Astrocyte (in vitro differentiated cells and primary cell): Measurements from ENCODE around the gene TMED6. TPM values are rescaled to one million over a fixed set of nuclear protein-coding genes. Genes with fewer than 3 reads are reported as not detected.

Experiments
- DNase-seq: peaks from one replicate; pipeline ENCODE4 v3.0.0-alpha.2; 2010; ENCODE audit warnings: low read depth
- FAIRE-seq: peaks from 2 replicates; lab custom pipeline; 2011; peaks lifted over from hg19 to GRCh38; lab: Jason Lieb, UNC
- H2AFZ ChIP-seq: 2 replicates; pipeline ENCODE4 v1.6.0; 2012; ENCODE audit warnings: low read depth, low read length, inconsistent platforms
- H3K27ac ChIP-seq: 2 replicates; pipeline ENCODE4 v1.5.1; 2011; ENCODE audit warnings: low read depth, low read length, inconsistent platforms
- H3K27me3 ChIP-seq: 2 replicates; pipeline ENCODE4 v1.6.0; 2011; ENCODE audit warnings: low read length, inconsistent platforms; ENCODE audit not compliant: insufficient read depth
- H3K36me3 ChIP-seq: 2 replicates; pipeline ENCODE4 v1.5.1; 2011; ENCODE audit warnings: low read length, inconsistent platforms; ENCODE audit not compliant: insufficient read depth
- H3K4me1 ChIP-seq: 2 replicates; pipeline ENCODE4 v1.5.1; 2011; ENCODE audit warnings: low read length, inconsistent platforms; ENCODE audit not compliant: insufficient read depth
- H3K4me2 ChIP-seq: 2 replicates; pipeline ENCODE4 v1.6.0; 2012; ENCODE audit warnings: low read length, inconsistent platforms
- H3K4me3 ChIP-seq: 2 replicates; pipeline ENCODE4 v1.5.1; 2011; ENCODE audit warnings: low read depth, mild to moderate bottlenecking, low read length, inconsistent platforms; ENCODE audit not compliant: insufficient read depth
- H3K79me2 ChIP-seq: 2 replicates; pipeline ENCODE4 v1.6.0; 2012; ENCODE audit warnings: mild to moderate bottlenecking, low read length, inconsistent platforms; ENCODE audit not compliant: insufficient read depth
- H3K9ac ChIP-seq: 2 replicates; pipeline ENCODE4 v1.6.0; 2012; ENCODE audit warnings: mild to moderate bottlenecking, low read length, inconsistent platforms
- H3K9me3 ChIP-seq: 2 replicates; pipeline ENCODE4 v1.5.1; 2012; ENCODE audit warnings: low read depth, mild to moderate bottlenecking, low read length, inconsistent platforms; ENCODE audit not compliant: insufficient read depth
- H4K20me1 ChIP-seq: 2 replicates; pipeline ENCODE4 v1.6.0; 2012; ENCODE audit warnings: low read length, inconsistent platforms; ENCODE audit not compliant: insufficient read depth
- H3K27ac Mint-ChIP-seq: one replicate; pipeline ENCODE4 v1.8.0; 2021; ENCODE audit warnings: mild to moderate bottlenecking, mixed read lengths; ENCODE audit not compliant: unreplicated experiment
- H3K27me3 Mint-ChIP-seq: one replicate; pipeline ENCODE4 v1.8.0; 2021; ENCODE audit warnings: low read depth, mixed read lengths; ENCODE audit not compliant: unreplicated experiment
- H3K36me3 Mint-ChIP-seq: one replicate; pipeline ENCODE4 v1.8.0; 2021; ENCODE audit warnings: low read depth, mixed read lengths; ENCODE audit not compliant: unreplicated experiment
- H3K4me1 Mint-ChIP-seq: one replicate; pipeline ENCODE4 v1.8.0; 2021; ENCODE audit warnings: low read depth, mixed read lengths; ENCODE audit not compliant: unreplicated experiment
- H3K4me3 Mint-ChIP-seq: one replicate; pipeline ENCODE4 v1.8.0; 2021; ENCODE audit warnings: mild to moderate bottlenecking, moderate library complexity, mixed read lengths; ENCODE audit not compliant: unreplicated experiment
- H3K9me3 Mint-ChIP-seq: one replicate; pipeline ENCODE4 v1.8.0; 2021; ENCODE audit warnings: mild to moderate bottlenecking, mixed read lengths; ENCODE audit not compliant: unreplicated experiment
- EZH2 ChIP-seq: IDR thresholded peaks from 2 replicates; pipeline ENCODE4 v1.6.1; 2012; ENCODE audit warnings: mild to moderate bottlenecking, low read length, inconsistent platforms; ENCODE audit not compliant: insufficient read depth
- total RNA-seq: library from RNA; stranded (reverse); gene quantifications from 2 replicates; pipeline ENCODE4 v1.2.1, GENCODE V29; 2021
- TF ChIP-seq, protein P1 (sequence below): IDR thresholded peaks from 2 replicates; pipeline ENCODE4 v1.5.1; 2011; ENCODE audit warnings: low read depth, mild to moderate bottlenecking, inconsistent platforms, low read length, moderate library complexity; ENCODE audit not compliant: insufficient read depth

The TMED6 gene
- total RNA-seq, 1 donor from 2014 or later: 0.64 TPM

DNA sequence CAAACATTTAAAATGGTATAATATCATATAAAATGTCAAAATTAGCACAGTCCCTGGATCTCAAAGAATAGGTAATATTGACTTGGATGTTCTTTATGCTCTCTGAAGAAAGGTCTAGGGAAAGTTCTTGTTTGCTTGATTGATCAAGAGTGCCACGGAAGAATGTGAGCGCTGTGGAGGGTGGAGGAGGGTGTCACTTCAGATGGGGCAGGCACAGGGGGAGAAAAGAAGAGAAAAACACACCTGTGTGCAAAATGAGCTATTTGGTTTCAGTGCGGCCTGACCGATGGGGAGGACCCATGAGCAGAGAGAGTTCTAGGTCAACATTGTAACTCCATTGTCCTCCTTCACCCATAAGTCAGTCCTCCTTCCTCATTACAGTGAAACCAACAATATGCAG is 49.3 kb downstream of the TMED6 start:
- H3K4me1 ChIP-seq: no peaks in the 10 kb centered on the region
- no peak overlapping the region for H3K4me3 ChIP-seq
- no peaks in the 10 kb centered on the region for H3K4me1 Mint-ChIP-seq
- peaks cover 3% of the 10 kb centered on the region for H4K20me1 ChIP-seq
- H3K79me2 ChIP-seq: no peaks in the 10 kb centered on the region
- H3K36me3 ChIP-seq: peaks cover 16% of the 10 kb centered on the region
- DNase-seq (no peak), FAIRE-seq (no peak)
- H2AFZ ChIP-seq: no peak overlapping the region
- H3K36me3 Mint-ChIP-seq: peaks cover 11% of the 10 kb centered on the region
- no peak overlapping the region for H3K4me2 ChIP-seq
- H3K27ac ChIP-seq: no peak overlapping the region
- no peaks in the 10 kb centered on the region for H3K27me3 ChIP-seq
- H3K27me3 Mint-ChIP-seq: no peaks in the 10 kb centered on the region
- no peak overlapping the region for H3K27ac Mint-ChIP-seq
- H3K9ac ChIP-seq: no peak overlapping the region
- H3K9me3 ChIP-seq: no peaks in the 10 kb centered on the region
- H3K4me3 Mint-ChIP-seq: no peak overlapping the region
- no peaks in the 10 kb centered on the region for H3K9me3 Mint-ChIP-seq
- no peak for TF ChIP-seq EZH2

DNA sequence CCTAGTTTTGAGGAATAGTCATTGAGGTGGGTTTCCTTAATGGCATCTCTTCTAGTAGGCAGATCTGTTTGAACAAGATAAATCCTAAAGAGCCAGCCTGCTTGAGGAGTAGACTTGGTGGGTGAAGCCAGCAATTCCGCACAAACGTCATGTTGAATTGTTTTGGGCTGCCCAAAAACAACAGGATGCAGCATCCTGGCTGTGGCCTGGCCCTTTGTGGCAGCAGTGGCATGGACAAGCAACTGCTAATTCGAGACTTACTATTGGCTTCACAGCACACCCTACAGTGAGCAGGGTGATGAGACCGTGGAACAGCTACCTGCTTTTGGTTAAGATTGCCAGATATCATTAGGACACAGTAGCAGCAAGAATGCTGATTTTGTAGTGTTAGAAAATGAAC is 49.7 kb downstream of the TMED6 start:
- H3K4me3 ChIP-seq: no peak overlapping the region
- FAIRE-seq: no peak

DNA sequence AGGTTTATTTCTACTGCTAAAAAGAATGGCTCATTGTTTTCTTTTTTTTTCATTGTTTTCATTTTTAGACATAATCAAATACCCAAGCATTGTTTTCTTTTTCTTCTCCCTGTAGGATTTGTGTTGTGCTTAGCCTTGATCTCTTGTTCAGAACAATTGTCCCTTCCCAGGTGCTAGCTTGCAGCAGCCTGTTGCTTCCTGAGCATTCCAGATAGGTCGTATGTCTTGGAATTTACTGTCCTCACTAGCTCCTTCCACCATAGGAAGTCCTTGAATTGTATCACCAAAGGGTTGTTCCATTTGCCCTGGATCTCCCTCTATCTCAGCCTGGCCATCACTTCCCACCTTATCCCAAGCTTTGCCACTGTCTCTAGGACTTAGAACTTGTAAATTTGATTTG is 50.4 kb downstream of the TMED6 start:
- no peaks in the 10 kb centered on the region for H3K4me1 Mint-ChIP-seq
- Histone ChIP-seq H3K27ac (no peak overlapping the region), H3K79me2 (no peaks in the 10 kb centered on the region), H3K9ac (no peak overlapping the region), H4K20me1 (peaks cover 3% of the 10 kb centered on the region), H3K4me3 (no peak overlapping the region), H3K9me3 (no peaks in the 10 kb centered on the region), H3K36me3 (peaks cover 16% of the 10 kb centered on the region), H3K4me1 (no peaks in the 10 kb centered on the region), H3K27me3 (no peaks in the 10 kb centered on the region), H3K4me2 (no peak overlapping the region), H2AFZ (no peak overlapping the region)
- H3K27ac Mint-ChIP-seq: no peak overlapping the region
- FAIRE-seq (no peak), DNase-seq (no peak)
- no peaks in the 10 kb centered on the region for H3K9me3 Mint-ChIP-seq
- H3K36me3 Mint-ChIP-seq: peaks cover 11% of the 10 kb centered on the region
- no peaks in the 10 kb centered on the region for H3K27me3 Mint-ChIP-seq
- TF ChIP-seq, protein P1, sequence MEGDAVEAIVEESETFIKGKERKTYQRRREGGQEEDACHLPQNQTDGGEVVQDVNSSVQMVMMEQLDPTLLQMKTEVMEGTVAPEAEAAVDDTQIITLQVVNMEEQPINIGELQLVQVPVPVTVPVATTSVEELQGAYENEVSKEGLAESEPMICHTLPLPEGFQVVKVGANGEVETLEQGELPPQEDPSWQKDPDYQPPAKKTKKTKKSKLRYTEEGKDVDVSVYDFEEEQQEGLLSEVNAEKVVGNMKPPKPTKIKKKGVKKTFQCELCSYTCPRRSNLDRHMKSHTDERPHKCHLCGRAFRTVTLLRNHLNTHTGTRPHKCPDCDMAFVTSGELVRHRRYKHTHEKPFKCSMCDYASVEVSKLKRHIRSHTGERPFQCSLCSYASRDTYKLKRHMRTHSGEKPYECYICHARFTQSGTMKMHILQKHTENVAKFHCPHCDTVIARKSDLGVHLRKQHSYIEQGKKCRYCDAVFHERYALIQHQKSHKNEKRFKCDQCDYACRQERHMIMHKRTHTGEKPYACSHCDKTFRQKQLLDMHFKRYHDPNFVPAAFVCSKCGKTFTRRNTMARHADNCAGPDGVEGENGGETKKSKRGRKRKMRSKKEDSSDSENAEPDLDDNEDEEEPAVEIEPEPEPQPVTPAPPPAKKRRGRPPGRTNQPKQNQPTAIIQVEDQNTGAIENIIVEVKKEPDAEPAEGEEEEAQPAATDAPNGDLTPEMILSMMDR: no peak
- TF ChIP-seq EZH2: no peak
- no peak overlapping the region for H3K4me3 Mint-ChIP-seq

More for the DNA sequence above, 49.7 kb downstream of the TMED6 start:
- H3K27me3 Mint-ChIP-seq: no peaks in the 10 kb centered on the region
- no peaks in the 10 kb centered on the region for H3K4me1 Mint-ChIP-seq
- H3K27ac Mint-ChIP-seq: no peak overlapping the region
- no peaks in the 10 kb centered on the region for H3K4me1 ChIP-seq
- H3K4me3 Mint-ChIP-seq: no peak overlapping the region
- H3K36me3 Mint-ChIP-seq: peaks cover 11% of the 10 kb centered on the region
- H2AFZ ChIP-seq: no peak overlapping the region
- H4K20me1 ChIP-seq: peaks cover 3% of the 10 kb centered on the region
- no peaks in the 10 kb centered on the region for H3K27me3 ChIP-seq
- no peaks in the 10 kb centered on the region for H3K79me2 ChIP-seq
- no peak overlapping the region for H3K27ac ChIP-seq
- H3K9me3 ChIP-seq: no peaks in the 10 kb centered on the region
- H3K9ac ChIP-seq: no peak overlapping the region
- H3K4me2 ChIP-seq: no peak overlapping the region
- no peak for DNase-seq
- H3K9me3 Mint-ChIP-seq: no peaks in the 10 kb centered on the region
- TF ChIP-seq EZH2: no peak
- TF ChIP-seq, protein P1: no peak
- H3K36me3 ChIP-seq: peaks cover 16% of the 10 kb centered on the region
